ENCODE data around the gene BGN.
A peak's percentile ranks its signal among the peaks of the same experiment; 100 is the strongest.

The BGN gene

DNA sequence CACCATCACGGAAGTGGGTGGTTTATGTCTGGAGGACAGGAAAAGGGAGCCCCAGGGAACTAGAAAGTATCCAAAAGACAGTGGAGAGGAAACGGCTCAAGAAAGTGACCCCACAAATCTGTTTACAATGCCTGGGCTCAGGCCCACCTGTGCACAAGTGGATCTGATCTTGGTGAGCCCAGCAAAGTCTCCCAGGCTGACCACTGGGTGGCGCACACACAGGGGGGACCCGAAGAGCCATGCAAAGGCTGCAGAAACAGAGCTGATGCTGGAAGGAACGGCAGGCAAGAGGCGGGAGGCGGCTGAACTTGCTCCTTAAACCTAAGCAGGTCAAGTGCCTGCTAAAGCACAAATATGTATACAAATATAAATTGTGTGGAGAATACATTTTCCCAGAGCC, 34.0 kb upstream of the BGN start:
- TF ChIP-seq RAD21 (IDR thresholded peaks at IDR 0.05; ENCODE audit: low read depth), result peak; percentile 33; the same call in 1 of the 2 replicates
- TF ChIP-seq, protein P1, sequence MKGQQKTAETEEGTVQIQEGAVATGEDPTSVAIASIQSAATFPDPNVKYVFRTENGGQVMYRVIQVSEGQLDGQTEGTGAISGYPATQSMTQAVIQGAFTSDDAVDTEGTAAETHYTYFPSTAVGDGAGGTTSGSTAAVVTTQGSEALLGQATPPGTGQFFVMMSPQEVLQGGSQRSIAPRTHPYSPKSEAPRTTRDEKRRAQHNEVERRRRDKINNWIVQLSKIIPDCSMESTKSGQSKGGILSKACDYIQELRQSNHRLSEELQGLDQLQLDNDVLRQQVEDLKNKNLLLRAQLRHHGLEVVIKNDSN (IDR thresholded peaks at IDR 0.05), result no peak

GRCh38 chrX:153462291-153462690, 32.5 kb upstream of the BGN start:
- no peak for TF ChIP-seq TAF1 (IDR thresholded peaks at IDR 0.05; ENCODE audit: low read depth)
- TF ChIP-seq, protein P2, sequence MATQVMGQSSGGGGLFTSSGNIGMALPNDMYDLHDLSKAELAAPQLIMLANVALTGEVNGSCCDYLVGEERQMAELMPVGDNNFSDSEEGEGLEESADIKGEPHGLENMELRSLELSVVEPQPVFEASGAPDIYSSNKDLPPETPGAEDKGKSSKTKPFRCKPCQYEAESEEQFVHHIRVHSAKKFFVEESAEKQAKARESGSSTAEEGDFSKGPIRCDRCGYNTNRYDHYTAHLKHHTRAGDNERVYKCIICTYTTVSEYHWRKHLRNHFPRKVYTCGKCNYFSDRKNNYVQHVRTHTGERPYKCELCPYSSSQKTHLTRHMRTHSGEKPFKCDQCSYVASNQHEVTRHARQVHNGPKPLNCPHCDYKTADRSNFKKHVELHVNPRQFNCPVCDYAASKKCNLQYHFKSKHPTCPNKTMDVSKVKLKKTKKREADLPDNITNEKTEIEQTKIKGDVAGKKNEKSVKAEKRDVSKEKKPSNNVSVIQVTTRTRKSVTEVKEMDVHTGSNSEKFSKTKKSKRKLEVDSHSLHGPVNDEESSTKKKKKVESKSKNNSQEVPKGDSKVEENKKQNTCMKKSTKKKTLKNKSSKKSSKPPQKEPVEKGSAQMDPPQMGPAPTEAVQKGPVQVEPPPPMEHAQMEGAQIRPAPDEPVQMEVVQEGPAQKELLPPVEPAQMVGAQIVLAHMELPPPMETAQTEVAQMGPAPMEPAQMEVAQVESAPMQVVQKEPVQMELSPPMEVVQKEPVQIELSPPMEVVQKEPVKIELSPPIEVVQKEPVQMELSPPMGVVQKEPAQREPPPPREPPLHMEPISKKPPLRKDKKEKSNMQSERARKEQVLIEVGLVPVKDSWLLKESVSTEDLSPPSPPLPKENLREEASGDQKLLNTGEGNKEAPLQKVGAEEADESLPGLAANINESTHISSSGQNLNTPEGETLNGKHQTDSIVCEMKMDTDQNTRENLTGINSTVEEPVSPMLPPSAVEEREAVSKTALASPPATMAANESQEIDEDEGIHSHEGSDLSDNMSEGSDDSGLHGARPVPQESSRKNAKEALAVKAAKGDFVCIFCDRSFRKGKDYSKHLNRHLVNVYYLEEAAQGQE (IDR thresholded peaks at IDR 0.05; ENCODE audit: low read depth), result no peak
- no peak for TF ChIP-seq EGR1 (IDR thresholded peaks at IDR 0.05)
- TF ChIP-seq YY1 (IDR thresholded peaks at IDR 0.05; ENCODE audit: low read depth), result no peak
- TF ChIP-seq, protein P1 (IDR thresholded peaks at IDR 0.05), result no peak
- no peak for TF ChIP-seq TCF12 (IDR thresholded peaks at IDR 0.05; ENCODE audit: low read depth)
- TF ChIP-seq RAD21 (IDR thresholded peaks at IDR 0.05; ENCODE audit: low read depth), result no peak
- TF ChIP-seq MAX (IDR thresholded peaks at IDR 0.05), result no peak
- TF ChIP-seq CREB1 (IDR thresholded peaks at IDR 0.05; ENCODE audit: low read depth), result no peak
- no peak for TF ChIP-seq TEAD4 (IDR thresholded peaks at IDR 0.05)
- no peak for TF ChIP-seq ZBTB7A (IDR thresholded peaks at IDR 0.05; ENCODE audit: low read depth)
- no peak for TF ChIP-seq EP300 (IDR thresholded peaks at IDR 0.05; ENCODE audit: borderline replicate concordance)
- TF ChIP-seq NFIC (IDR thresholded peaks at IDR 0.05), result no peak
- TF ChIP-seq CEBPB (IDR thresholded peaks at IDR 0.05), result no peak
- TF ChIP-seq FOXM1 (IDR thresholded peaks at IDR 0.05; ENCODE audit: borderline replicate concordance, low read depth), result no peak

GRCh38 chrX:153463031-153463430, 31.7 kb upstream of the BGN start:
- TF ChIP-seq TCF12 (IDR thresholded peaks at IDR 0.05; ENCODE audit: low read depth), result no peak
- TF ChIP-seq CREB1 (IDR thresholded peaks at IDR 0.05; ENCODE audit: low read depth), result no peak
- TF ChIP-seq, protein P1 (IDR thresholded peaks at IDR 0.05), result no peak
- TF ChIP-seq ZBTB7A (IDR thresholded peaks at IDR 0.05; ENCODE audit: low read depth), result no peak
- no peak for TF ChIP-seq TAF1 (IDR thresholded peaks at IDR 0.05; ENCODE audit: low read depth)

DNA sequence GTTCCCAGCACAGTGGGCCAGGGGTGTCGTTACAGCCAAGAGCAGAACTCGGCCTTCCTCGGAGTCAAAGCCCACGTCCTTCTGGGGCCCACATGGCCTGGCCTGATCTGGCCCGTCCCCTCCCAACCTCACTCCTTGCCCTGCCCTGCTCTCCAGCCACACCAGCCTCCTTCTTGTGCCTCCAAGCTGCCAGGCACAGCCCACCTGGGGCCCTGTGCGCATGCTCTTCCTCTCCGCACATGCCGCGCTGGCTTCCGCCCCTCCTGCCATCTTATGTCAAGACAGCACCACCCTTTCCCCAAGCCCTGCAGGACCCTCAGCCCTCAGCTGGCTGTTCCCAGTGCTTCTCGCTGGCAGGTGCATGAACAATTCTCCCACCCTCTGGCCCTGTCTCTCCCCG, 31.2 kb upstream of the BGN start:
- TF ChIP-seq TAF1 (IDR thresholded peaks at IDR 0.05; ENCODE audit: low read depth) (no peak), CREB1 (IDR thresholded peaks at IDR 0.05; ENCODE audit: low read depth) (no peak), TCF12 (IDR thresholded peaks at IDR 0.05; ENCODE audit: low read depth) (no peak), EGR1 (IDR thresholded peaks at IDR 0.05) (no peak), CEBPB (IDR thresholded peaks at IDR 0.05) (no peak), FOXM1 (IDR thresholded peaks at IDR 0.05; ENCODE audit: borderline replicate concordance, low read depth) (no peak), YY1 (IDR thresholded peaks at IDR 0.05; ENCODE audit: low read depth) (no peak), EP300 (IDR thresholded peaks at IDR 0.05; ENCODE audit: borderline replicate concordance) (no peak), NFIC (IDR thresholded peaks at IDR 0.05) (no peak), RAD21 (IDR thresholded peaks at IDR 0.05; ENCODE audit: low read depth) (no peak), MAX (IDR thresholded peaks at IDR 0.05) (no peak)
- TF ChIP-seq, protein P2 (IDR thresholded peaks at IDR 0.05; ENCODE audit: low read depth), result no peak
- TF ChIP-seq, protein P1 (IDR thresholded peaks at IDR 0.05), result no peak

DNA sequence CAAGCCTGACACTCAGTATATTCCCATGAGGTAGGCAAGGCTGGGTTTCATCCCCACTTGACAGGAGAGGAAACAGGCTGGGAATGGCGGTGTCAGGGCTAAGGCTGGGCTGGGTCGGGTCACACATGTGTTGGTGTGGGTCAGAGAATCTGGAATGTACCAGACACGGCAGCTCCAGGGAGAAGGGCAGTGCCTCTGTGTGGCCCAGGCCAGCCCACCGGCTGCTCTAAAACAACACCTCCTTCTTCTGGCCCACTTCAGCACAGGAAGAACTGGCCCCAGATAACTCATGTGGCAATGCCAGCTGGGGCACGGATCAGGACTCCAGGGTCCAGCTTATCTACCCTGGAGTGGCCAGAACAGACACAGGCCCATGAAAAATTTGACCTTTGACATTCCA, 30.7 kb upstream of the BGN start:
- TF ChIP-seq FOXM1 (IDR thresholded peaks at IDR 0.05; ENCODE audit: borderline replicate concordance, low read depth) (no peak), MAX (IDR thresholded peaks at IDR 0.05) (no peak), EP300 (IDR thresholded peaks at IDR 0.05; ENCODE audit: borderline replicate concordance) (no peak), TAF1 (IDR thresholded peaks at IDR 0.05; ENCODE audit: low read depth) (no peak), CEBPB (IDR thresholded peaks at IDR 0.05) (no peak), ZBTB7A (IDR thresholded peaks at IDR 0.05; ENCODE audit: low read depth) (no peak), EGR1 (IDR thresholded peaks at IDR 0.05) (no peak), RAD21 (IDR thresholded peaks at IDR 0.05; ENCODE audit: low read depth) (no peak), TCF12 (IDR thresholded peaks at IDR 0.05; ENCODE audit: low read depth) (no peak), YY1 (IDR thresholded peaks at IDR 0.05; ENCODE audit: low read depth) (no peak), TEAD4 (IDR thresholded peaks at IDR 0.05) (no peak), CREB1 (IDR thresholded peaks at IDR 0.05; ENCODE audit: low read depth) (no peak), NFIC (IDR thresholded peaks at IDR 0.05) (no peak)
- TF ChIP-seq, protein P2 (IDR thresholded peaks at IDR 0.05; ENCODE audit: low read depth), result no peak
- TF ChIP-seq, protein P1 (IDR thresholded peaks at IDR 0.05), result no peak

Data from Ishikawa (cell line).